H1 (cell line): Measurements from ENCODE around the gene TPRKB. TPM values are rescaled to one million over a fixed set of nuclear protein-coding genes. Genes with fewer than 3 reads are reported as not detected.

Experiments
- CTCF ChIA-PET: fragments of 300-600 bp; sonication (Branson Sonifier 250); formaldehyde crosslinking; loops from one replicate; lab custom pipeline; 2021; ENCODE audit not compliant: partially characterized antibody; lab: Charles Lee
- POLR2A ChIA-PET: fragments of 300-600 bp; sonication (Branson Sonifier 250); formaldehyde crosslinking; loops from one replicate; lab custom pipeline; 2021; ENCODE audit warnings: inconsistent platforms; ENCODE audit not compliant: partially characterized antibody; lab: Charles Lee
- DNase-seq, 2 experiments: peaks; one replicate each; pipeline versions ENCODE4 v3.0.0 to v3.0.0-alpha.2; 2010 to 2022; ENCODE audit warnings: low spot score in 2 of 2, low read depth in 1 of 2, mixed read lengths in 1 of 2
- FAIRE-seq: peaks from 2 replicates; lab custom pipeline; 2011; peaks lifted over from hg19 to GRCh38; lab: Jason Lieb, UNC
- H2AFZ ChIP-seq: 2 replicates; pipeline ENCODE4 v1.8.1; 2012; ENCODE audit warnings: low read length, inconsistent platforms
- H2AK5ac ChIP-seq: 2 replicates; pipeline ENCODE4 v1.6.1; 2013; ENCODE audit warnings: low read depth, low read length
- H2BK120ac ChIP-seq: replicated peaks from 2 replicates; pipeline ENCODE3; 2013; ENCODE audit warnings: low read depth, low read length, inconsistent platforms
- H2BK12ac ChIP-seq: 2 replicates; pipeline ENCODE4 v1.6.1; 2013; ENCODE audit warnings: low read depth, low read length
- H2BK15ac ChIP-seq: 2 replicates; pipeline ENCODE4 v1.6.1; 2013; ENCODE audit warnings: low read length
- H2BK20ac ChIP-seq: 2 replicates; pipeline ENCODE4 v1.6.1; 2013; ENCODE audit warnings: low read length
- H2BK5ac ChIP-seq: 2 replicates; pipeline ENCODE4 v1.6.1; 2013; ENCODE audit warnings: low read depth, low read length
- H3K14ac ChIP-seq: 2 replicates; pipeline ENCODE4 v1.6.1; 2013; ENCODE audit warnings: inconsistent platforms; ENCODE audit not compliant: insufficient read length
- H3K18ac ChIP-seq: 2 replicates; pipeline ENCODE4 v1.6.1; 2013; ENCODE audit warnings: low read length; ENCODE audit errors: extremely low read depth
- H3K23ac ChIP-seq: 2 replicates; pipeline ENCODE4 v1.6.1; 2013; ENCODE audit warnings: inconsistent platforms; ENCODE audit not compliant: insufficient read length
- H3K23me2 ChIP-seq: 2 replicates; pipeline ENCODE4 v1.6.1; 2013; ENCODE audit warnings: low read depth, low read length
- H3K27ac ChIP-seq: 2 replicates; pipeline ENCODE4 v1.6.1; 2011; ENCODE audit warnings: low read depth, low read length, inconsistent platforms
- H3K27me3 ChIP-seq, 4 experiments: replicated peaks in 1 of 4; 1 replicate in 1 of 4; 2 replicates in 3 of 4; pipeline versions ENCODE4 v1.6.1 to v1.8.1; 2011 to 2013; ENCODE audit warnings: low read length in 3 of 4, mild to moderate bottlenecking in 3 of 4, inconsistent platforms in 2 of 4, mixed read lengths in 2 of 4, moderate library complexity in 1 of 4; ENCODE audit not compliant: control insufficient read depth in 3 of 4, insufficient read depth in 3 of 4; ENCODE audit errors: extremely low read depth in 1 of 4
- H3K36me3 ChIP-seq, 4 experiments: 2 replicates each; pipeline versions ENCODE4 v1.6.1 to v1.8.1; 2011 to 2013; ENCODE audit warnings: mild to moderate bottlenecking in 4 of 4, low read length in 3 of 4, moderate library complexity in 2 of 4, control low read depth in 1 of 4, inconsistent platforms in 1 of 4; ENCODE audit not compliant: insufficient read depth in 4 of 4, control insufficient read depth in 2 of 4
- H3K4ac ChIP-seq: replicated peaks from 2 replicates; pipeline ENCODE3; 2013; ENCODE audit warnings: low read length, low read depth, mixed read lengths, inconsistent platforms; ENCODE audit not compliant: insufficient read length
- H3K4me1 ChIP-seq, 4 experiments: replicated peaks in 1 of 4; 1 replicate in 1 of 4; 2 replicates in 3 of 4; pipeline versions ENCODE4 v1.6.1 to v1.8.1; 2011 to 2013; ENCODE audit warnings: low read length in 3 of 4, inconsistent platforms in 2 of 4, mixed read lengths in 1 of 4; ENCODE audit not compliant: insufficient read depth in 4 of 4, control insufficient read depth in 3 of 4
- H3K4me2 ChIP-seq, 2 experiments: 2 replicates each; pipeline versions ENCODE4 v1.6.1 to v1.8.1; 2011 to 2013; ENCODE audit warnings: low read depth in 2 of 2, low read length in 2 of 2, control low read depth in 1 of 2, inconsistent platforms in 1 of 2, mild to moderate bottlenecking in 1 of 2; ENCODE audit not compliant: insufficient read depth in 1 of 2
- H3K4me3 ChIP-seq, 4 experiments: fragments of 200-600, 300-600 bp in 1 of 4; sonication (generic), shearing (Covaris generic), sonication (Bioruptor Twin) in 1 of 4; 2 replicates each; pipeline versions ENCODE4 v1.5.1 to v1.8.1; 2011 to 2016; ENCODE audit warnings: low read length in 4 of 4, low read depth in 3 of 4, control low read depth in 2 of 4, inconsistent platforms in 2 of 4, mild to moderate bottlenecking in 2 of 4, mixed read lengths in 1 of 4, moderate library complexity in 1 of 4; ENCODE audit not compliant: insufficient read depth in 2 of 4; ENCODE audit errors: extremely low read depth in 1 of 4
- H3K56ac ChIP-seq: replicated peaks from 2 replicates; pipeline ENCODE3; 2013; ENCODE audit warnings: low read depth, mild to moderate bottlenecking, mixed read lengths, low read length, inconsistent platforms; ENCODE audit not compliant: insufficient read length
- H3K79me1 ChIP-seq: 2 replicates; pipeline ENCODE4 v1.6.1; 2013; ENCODE audit warnings: low read depth, low read length, control low read depth
- H3K79me2 ChIP-seq, 2 experiments: 2 replicates each; pipeline versions ENCODE4 v1.6.1 to v1.8.1; 2012 to 2013; ENCODE audit warnings: low read length in 2 of 2, mild to moderate bottlenecking in 2 of 2, inconsistent platforms in 1 of 2; ENCODE audit not compliant: insufficient read depth in 2 of 2, control insufficient read depth in 1 of 2
- H3K9ac ChIP-seq, 4 experiments: replicated peaks in 1 of 4; 1 replicate in 1 of 4; 2 replicates in 3 of 4; pipeline versions ENCODE4 v1.6.1 to v1.8.1; 2011 to 2013; ENCODE audit warnings: low read depth in 3 of 4, low read length in 3 of 4, control low read depth in 2 of 4, mild to moderate bottlenecking in 2 of 4, moderate library complexity in 2 of 4, inconsistent platforms in 1 of 4; ENCODE audit errors: extremely low read depth in 1 of 4
- H3K9me3 ChIP-seq, 2 experiments: 2 replicates each; pipeline versions ENCODE4 v1.6.1 to v1.8.1; 2012 to 2013; ENCODE audit warnings: mild to moderate bottlenecking in 2 of 2, moderate library complexity in 2 of 2, control low read depth in 1 of 2, inconsistent platforms in 1 of 2, low read depth in 1 of 2, low read length in 1 of 2, mixed read lengths in 1 of 2; ENCODE audit not compliant: insufficient read depth in 2 of 2
- H4K20me1 ChIP-seq, 2 experiments: replicated peaks in 1 of 2; 2 replicates each; pipeline versions ENCODE3 to v1.8.1; 2011 to 2013; ENCODE audit warnings: inconsistent platforms in 2 of 2, low read length in 2 of 2, mild to moderate bottlenecking in 1 of 2; ENCODE audit not compliant: insufficient read depth in 2 of 2, control insufficient read depth in 1 of 2
- H4K5ac ChIP-seq: 2 replicates; pipeline ENCODE4 v1.6.1; 2013; ENCODE audit warnings: low read length, low read depth, mixed read lengths, inconsistent platforms; ENCODE audit not compliant: insufficient read length
- H4K8ac ChIP-seq: 2 replicates; pipeline ENCODE4 v1.8.0; 2013; ENCODE audit warnings: mild to moderate bottlenecking, moderate library complexity, low read length, inconsistent platforms; ENCODE audit not compliant: insufficient read depth; ENCODE audit errors: extremely low read depth
- H4K91ac ChIP-seq: replicated peaks from 2 replicates; pipeline ENCODE3; 2013; ENCODE audit warnings: low read length, mixed read lengths, inconsistent platforms; ENCODE audit not compliant: insufficient read length
- CEBPB ChIP-seq: IDR thresholded peaks from 2 replicates; pipeline ENCODE4 v1.6.1; 2012; ENCODE audit warnings: low read depth, low read length
- CHD1 ChIP-seq: IDR thresholded peaks from 2 replicates; pipeline ENCODE4 v1.6.1; 2012; ENCODE audit warnings: low read depth, low read length, improper control_type of control experiment
- CHD2 ChIP-seq: IDR thresholded peaks from 2 replicates; pipeline ENCODE4 v1.6.1; 2012; ENCODE audit warnings: low read length, improper control_type of control experiment
- CREB1 ChIP-seq: IDR thresholded peaks from 2 replicates; pipeline ENCODE4 v1.6.1; 2012; ENCODE audit warnings: inconsistent platforms
- GABPA ChIP-seq: IDR thresholded peaks from 2 replicates; pipeline ENCODE4 v1.6.1; 2011; ENCODE audit warnings: mild to moderate bottlenecking, low read length, moderate library complexity, borderline replicate concordance; ENCODE audit not compliant: insufficient read depth
- HDAC2 ChIP-seq, 2 experiments: fragments of 300-600 bp in 1 of 2; sonication (generic) in 1 of 2; IDR thresholded peaks; 2 replicates each; pipeline ENCODE4 v1.6.1; 2011 to 2012; ENCODE audit warnings: low read depth in 2 of 2, low read length in 2 of 2, mild to moderate bottlenecking in 2 of 2, moderate library complexity in 2 of 2, borderline replicate concordance in 1 of 2, inconsistent platforms in 1 of 2
- PHF8 ChIP-seq: fragments of 200-600 bp; sonication (generic); conservative IDR thresholded peaks from 2 replicates; pipeline ENCODE4 v1.7.1; 2012; ENCODE audit warnings: low read depth, mild to moderate bottlenecking, inconsistent platforms, low read length, moderate library complexity
- POLR2A ChIP-seq, 2 experiments: IDR thresholded peaks; 1 replicate in 1 of 2; 2 replicates in 1 of 2; pipeline ENCODE4 v1.6.1; 2011; ENCODE audit warnings: low read depth in 2 of 2, low read length in 2 of 2, mild to moderate bottlenecking in 2 of 2; ENCODE audit errors: control extremely low read depth in 1 of 2
- POLR2AphosphoS5 ChIP-seq: IDR thresholded peaks from 2 replicates; pipeline ENCODE4 v1.6.1; 2011; ENCODE audit warnings: low read depth, low read length
- RBBP5 ChIP-seq: IDR thresholded peaks from 2 replicates; pipeline ENCODE4 v1.7.1; 2012; ENCODE audit warnings: low read depth, mild to moderate bottlenecking, inconsistent platforms, low read length, moderate library complexity, borderline replicate concordance
- RNF2 ChIP-seq: fragments of 200-900, 300-1000 bp; sonication (generic); IDR thresholded peaks from 2 replicates; pipeline ENCODE4 v1.7.1; 2016; ENCODE audit warnings: borderline replicate concordance, low read depth, mild to moderate bottlenecking, antibody characterized with exemption, low read length; ENCODE audit not compliant: poor library complexity, severe bottlenecking; ENCODE audit errors: missing control alignments
- SAP30 ChIP-seq: fragments of 300-600 bp; sonication (generic); IDR thresholded peaks from 2 replicates; pipeline ENCODE4 v1.7.1; 2012; ENCODE audit warnings: low read length, moderate library complexity, mild to moderate bottlenecking, inconsistent platforms; ENCODE audit not compliant: insufficient read depth, insufficient replicate concordance
- SIRT6 ChIP-seq: IDR thresholded peaks from one replicate; pipeline ENCODE4 v1.7.1; 2012; ENCODE audit warnings: low read length, inconsistent platforms
- SIX5 ChIP-seq: IDR thresholded peaks from 2 replicates; pipeline ENCODE4 v1.6.1; 2011; ENCODE audit warnings: mild to moderate bottlenecking, low read depth, low read length
- TBP ChIP-seq: IDR thresholded peaks from 2 replicates; pipeline ENCODE4 v1.6.1; 2011; ENCODE audit warnings: low read depth, low read length, improper control_type of control experiment
- WGBS, 2 experiments: shearing (Covaris generic) in 1 of 2; methylation state at CpG; one replicate each; pipeline versions ENCODE4 v1.1.6 to v1.1.7; 2013 to 2015; ENCODE audit warnings: low lambda C conversion rate in 2 of 2, mixed read lengths in 2 of 2, inconsistent platforms in 1 of 2, low coverage in 1 of 2, missing lambda C conversion rate in 1 of 2; ENCODE audit not compliant: insufficient replicate concordance in 2 of 2, insufficient coverage in 1 of 2, insufficient read length in 1 of 2; ENCODE audit errors: extremely low coverage in 1 of 2, missing lambda C conversion rate in 1 of 2; 5-methylcytosine and 5-hydroxymethylcytosine counted together
- polyA plus RNA-seq, 7 experiments: library from polyadenylated mRNA; depleted of rRNA in 3 of 7; stranded (reverse) in 5 of 7; unstranded in 2 of 7; fragments of >200 nt in 5 of 7; fragments of 200-250 nt in 2 of 7; gene quantifications; 1 replicate in 5 of 7; 2 replicates in 1 of 7; 4 replicates in 1 of 7; pipeline versions ENCODE4 v1.2.1 to v1.2.3, GENCODE V29; 2011 to 2013; ENCODE audit warnings: missing spikeins in 2 of 7, mixed read lengths in 2 of 7
- total RNA-seq: library from RNA; stranded (reverse); fragmentation: NEBNext Ultra II Directional; extraction: Animal tissue kit (Norgen Biotek cat#: 25700); gene quantifications from 2 replicates; pipeline ENCODE4 v1.2.1, GENCODE V29; 2021

TPRKB gene
- total and polyA plus RNA-seq, 2 of the 8 experiments (the other 6 are each of a cell fraction or from before 2014, with no cell fraction given): 40.3 to 41.6 TPM

- Histone ChIP-seq H3K79me1 (no peaks in the 10 kb centered on the region), H3K79me2 (no peaks in the 10 kb centered on the region), H2BK120ac (no peak overlapping the region), H3K23ac (no peak overlapping the region), H2BK15ac (no peak overlapping the region), H3K36me3 (peaks cover 0 to under 1% (median 0%) of the 10 kb centered on the region in 4 experiments; a peak in 1 of 8 replicates), H3K23me2 (no peaks in the 10 kb centered on the region), H3K9me3 (0 out of 4 replicates have a peak, but pooled peaks cover 0 to 2% of the 10 kb centered on the region in 2 experiments), H3K27me3 (no peaks in the 10 kb centered on the region), H3K18ac (no peak overlapping the region), H3K4me3 (no peak overlapping the region), H3K56ac (no peak overlapping the region), H3K4ac (no peak overlapping the region), H2AK5ac (no peak overlapping the region), H4K20me1 (no peaks in the 10 kb centered on the region), H2BK20ac (no peak overlapping the region), H3K14ac (no peak overlapping the region), H3K27ac (no peak overlapping the region), H2BK5ac (no peak overlapping the region), H4K8ac (no peak overlapping the region), H2AFZ (no peak overlapping the region), H4K5ac (no peak overlapping the region), H3K4me2 (no peak overlapping the region), H3K9ac (no peak overlapping the region), H2BK12ac (no peak overlapping the region), H4K91ac (no peak overlapping the region), H3K4me1 (no peaks in the 10 kb centered on the region)
- no peak for FAIRE-seq
- CTCF ChIA-PET: interaction anchor here (0.9 to 1.2 kb wide), 2 partner anchors 9 to 30 kb away, joined by 4 read pairs; no protein-coding TSS in a partner anchor
- DNase-seq: no peak
- WGBS, 2 experiments: 91% methylated on average over 2 of the region's 2 CpGs; no CpG with 5 or more reads in 1 of the 2 experiments
- POLR2A ChIA-PET: interaction anchor here (0.9 kb wide), 1 partner anchor 12 kb away, joined by 3 read pairs; the partner anchor contains the start of gene TPRKB
- no peak for TF ChIP-seq RBBP5
- no peak for TF ChIP-seq SIRT6
- TF ChIP-seq SAP30: no peak
- no peak for TF ChIP-seq CHD1
- TF ChIP-seq CEBPB: no peak
- TF ChIP-seq RNF2: no peak
- TF ChIP-seq CREB1: no peak
- TF ChIP-seq POLR2A (IDR thresholded peaks at IDR 0.05; ENCODE audit: control extremely low read depth in 1 of 2, low read depth in 2 of 2, low read length in 2 of 2): no peak
- TF ChIP-seq TBP: no peak
- no peak for TF ChIP-seq PHF8
- no peak for TF ChIP-seq CHD2
- TF ChIP-seq GABPA: no peak
- no peak for TF ChIP-seq SIX5
- TF ChIP-seq POLR2AphosphoS5: no peak
- TF ChIP-seq HDAC2 (IDR thresholded peaks at IDR 0.05; ENCODE audit: borderline replicate concordance in 1 of 2, low read depth in 2 of 2, low read length in 2 of 2): no peak
These were observed 12.2 kb upstream of the TPRKB start for GRCh38 chr2:73749314-73749713.
